VCaP (cell line): ENCODE measurements around the gene BANF2.

Experiments used
- H3K27ac ChIP-seq: fragments of 450-650 bp; 2 replicates; pipeline ENCODE4 v1.5.1; 2017
- TF ChIP-seq, protein P1 (sequence below): fragments of 450-650 bp; conservative IDR thresholded peaks from 2 replicates; pipeline ENCODE4 v1.5.1; 2017; ENCODE audit warnings: mild to moderate bottlenecking, moderate library complexity

BANF2 gene

DNA sequence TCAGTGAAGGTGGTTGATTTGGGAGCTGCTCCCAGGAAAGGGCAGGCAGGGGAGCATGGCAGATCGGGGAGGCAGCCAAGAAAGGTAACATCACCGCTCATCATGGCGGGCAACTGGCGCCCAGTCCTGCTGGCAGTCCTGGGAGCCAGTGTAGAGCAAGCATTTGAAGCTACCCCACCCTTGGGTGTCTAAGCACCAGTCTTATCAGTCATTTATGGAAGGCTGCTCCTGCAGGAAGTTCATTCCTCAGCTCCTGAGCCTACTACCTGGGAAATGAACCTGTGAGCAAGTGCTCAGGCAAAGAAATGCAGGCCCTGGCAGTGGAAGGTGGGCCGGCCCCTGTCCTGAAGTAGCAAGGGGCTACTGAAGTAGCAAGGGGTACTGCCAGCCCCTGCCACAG, 41.5 kb downstream of the BANF2 start:
- TF ChIP-seq, protein P1, sequence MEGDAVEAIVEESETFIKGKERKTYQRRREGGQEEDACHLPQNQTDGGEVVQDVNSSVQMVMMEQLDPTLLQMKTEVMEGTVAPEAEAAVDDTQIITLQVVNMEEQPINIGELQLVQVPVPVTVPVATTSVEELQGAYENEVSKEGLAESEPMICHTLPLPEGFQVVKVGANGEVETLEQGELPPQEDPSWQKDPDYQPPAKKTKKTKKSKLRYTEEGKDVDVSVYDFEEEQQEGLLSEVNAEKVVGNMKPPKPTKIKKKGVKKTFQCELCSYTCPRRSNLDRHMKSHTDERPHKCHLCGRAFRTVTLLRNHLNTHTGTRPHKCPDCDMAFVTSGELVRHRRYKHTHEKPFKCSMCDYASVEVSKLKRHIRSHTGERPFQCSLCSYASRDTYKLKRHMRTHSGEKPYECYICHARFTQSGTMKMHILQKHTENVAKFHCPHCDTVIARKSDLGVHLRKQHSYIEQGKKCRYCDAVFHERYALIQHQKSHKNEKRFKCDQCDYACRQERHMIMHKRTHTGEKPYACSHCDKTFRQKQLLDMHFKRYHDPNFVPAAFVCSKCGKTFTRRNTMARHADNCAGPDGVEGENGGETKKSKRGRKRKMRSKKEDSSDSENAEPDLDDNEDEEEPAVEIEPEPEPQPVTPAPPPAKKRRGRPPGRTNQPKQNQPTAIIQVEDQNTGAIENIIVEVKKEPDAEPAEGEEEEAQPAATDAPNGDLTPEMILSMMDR: no peak

DNA sequence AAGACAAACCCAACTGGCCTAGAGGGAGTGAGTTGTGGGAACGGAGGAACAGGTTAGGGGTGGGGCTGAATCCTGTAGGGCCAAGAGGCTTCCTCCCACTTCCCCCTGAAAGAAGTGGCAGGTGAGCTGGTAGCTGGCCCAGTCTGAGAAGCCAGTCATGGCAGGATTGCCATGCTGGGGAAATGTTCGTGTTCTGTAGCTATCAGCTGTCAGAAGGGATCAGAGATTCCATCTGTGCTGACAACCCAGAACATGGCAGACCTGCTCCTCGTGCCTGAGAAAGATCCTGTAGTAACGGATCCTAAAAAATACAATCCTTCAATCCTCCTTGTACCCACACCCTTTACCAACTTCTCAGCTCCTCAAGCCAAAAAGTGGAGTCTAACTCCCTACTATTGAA, 43.0 kb downstream of the BANF2 start:
- TF ChIP-seq, protein P1: no peak
- H3K27ac ChIP-seq: no peak overlapping the region

More for the DNA sequence above, 41.5 kb downstream of the BANF2 start:
- no peak overlapping the region for H3K27ac ChIP-seq

DNA sequence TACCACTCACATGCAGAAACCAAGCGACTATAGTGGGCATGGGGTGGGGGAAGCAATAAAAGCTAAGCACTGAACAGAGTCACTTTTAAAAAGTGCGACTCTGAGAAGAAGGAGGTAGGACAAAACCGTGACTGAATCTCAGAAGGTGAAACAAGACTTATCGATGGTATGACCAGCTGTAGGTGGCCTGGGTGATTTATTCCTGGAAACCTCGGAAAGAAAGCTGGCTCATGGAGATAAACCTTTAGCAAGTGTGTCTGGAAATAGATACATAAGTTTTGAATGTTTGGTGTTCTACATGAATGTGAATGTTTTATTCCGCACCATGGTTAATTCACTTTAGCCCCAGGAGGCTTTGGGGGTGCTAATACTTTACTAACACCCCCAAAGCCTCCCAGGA, 43.9 kb downstream of the BANF2 start:
- TF ChIP-seq, protein P1: no peak
- no peak overlapping the region for H3K27ac ChIP-seq

DNA sequence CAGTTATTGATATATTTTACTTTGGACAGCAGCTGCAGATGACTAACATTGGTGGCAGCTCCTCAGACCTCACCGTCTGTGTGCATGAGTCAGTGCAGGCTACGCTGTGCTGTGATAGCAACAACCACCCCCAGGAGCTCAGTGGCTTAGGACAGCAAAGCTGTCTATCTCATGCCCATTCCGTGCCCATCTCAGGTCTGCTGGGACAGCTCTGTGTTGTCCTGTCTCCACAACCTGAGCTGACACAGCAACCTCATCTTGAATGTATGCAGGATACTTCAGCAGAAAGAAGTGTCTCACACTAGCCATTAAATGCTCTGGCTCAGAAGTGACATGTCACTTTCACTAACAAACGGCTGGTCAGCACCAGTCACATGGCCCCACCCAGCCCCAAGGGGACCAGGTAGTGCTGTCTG, 47.7 kb downstream of the BANF2 start:
- no peak overlapping the region for H3K27ac ChIP-seq
- TF ChIP-seq, protein P1: no peak

- H3K27ac ChIP-seq: no peak overlapping the region
- TF ChIP-seq, protein P1: no peak
Measured at GRCh38 chr20:17748279-17748678, 48.5 kb downstream of the BANF2 start.

- H3K27ac ChIP-seq: no peak overlapping the region
- TF ChIP-seq, protein P1: no peak
Measured at GRCh38 chr20:17749626-17749977, 49.8 kb downstream of the BANF2 start.

- no peak overlapping the region for H3K27ac ChIP-seq
- TF ChIP-seq, protein P1: no peak
Measured at GRCh38 chr20:17749978-17750721, 50.4 kb downstream of the BANF2 start.
